T-helper 2 cell treated with Interferon-gamma antibody and Interleukin-4, amounts not matched to agents 5 μg/mL and 100 μg/mL, for 36 hours (primary cell): Measurements from ENCODE around the gene DCAF6.

Source experiments
- DNase-seq: peaks from one replicate; pipeline ENCODE4 v3.0.0; 2021; ENCODE audit warnings: low spot score
- H3K27ac Mint-ChIP-seq: one replicate; pipeline ENCODE4 v1.8.0; 2021; ENCODE audit warnings: mild to moderate bottlenecking, mixed read lengths
- H3K27me3 Mint-ChIP-seq: one replicate; pipeline ENCODE4 v1.8.0; 2021; ENCODE audit warnings: low read depth, mixed read lengths
- H3K36me3 Mint-ChIP-seq: one replicate; pipeline ENCODE4 v1.8.0; 2021; ENCODE audit warnings: low read depth, mixed read lengths
- H3K4me1 Mint-ChIP-seq: one replicate; pipeline ENCODE4 v1.8.0; 2021; ENCODE audit warnings: low read depth, mixed read lengths
- H3K4me3 Mint-ChIP-seq: one replicate; pipeline ENCODE4 v1.8.0; 2022; ENCODE audit warnings: mild to moderate bottlenecking, moderate library complexity, mixed read lengths
- H3K9me3 Mint-ChIP-seq: one replicate; pipeline ENCODE4 v1.8.0; 2021; ENCODE audit warnings: mixed read lengths

The DCAF6 gene

GRCh38 chr1:168093616-168094015 lies 157.1 kb downstream of the DCAF6 start:
- Mint-ChIP-seq H3K36me3 (no peaks in the 10 kb centered on the region), H3K4me3 (no peak overlapping the region), H3K27me3 (peaks cover 3% of the 10 kb centered on the region), H3K4me1 (no peaks in the 10 kb centered on the region), H3K9me3 (no peaks in the 10 kb centered on the region), H3K27ac (no peak overlapping the region)
- DNase-seq = no peak

DNA sequence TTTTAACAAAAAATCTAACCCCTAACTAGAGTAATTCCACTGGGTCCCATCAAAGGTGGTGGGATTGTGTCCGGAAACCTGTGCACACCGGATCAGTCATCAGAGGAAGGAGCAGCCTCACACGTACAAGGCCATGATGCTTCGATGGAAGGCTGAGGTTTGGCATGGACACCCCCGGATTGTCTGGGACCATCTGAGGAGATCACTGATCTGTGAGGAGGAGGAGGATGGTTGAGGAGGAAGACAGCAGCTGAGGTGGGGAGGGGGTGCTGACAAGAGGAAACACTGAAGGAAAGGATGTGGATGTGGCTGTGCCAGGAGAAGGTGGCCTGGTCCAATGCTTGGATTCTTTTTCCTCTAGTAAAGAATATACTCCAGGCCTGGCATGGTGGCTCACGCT lies 159.0 kb downstream of the DCAF6 start:
- Mint-ChIP-seq H3K36me3 (no peaks in the 10 kb centered on the region), H3K27ac (no peak overlapping the region), H3K4me3 (no peak overlapping the region), H3K9me3 (no peaks in the 10 kb centered on the region), H3K4me1 (no peaks in the 10 kb centered on the region), H3K27me3 (peaks cover 3% of the 10 kb centered on the region)
- DNase-seq = no peak

DNA sequence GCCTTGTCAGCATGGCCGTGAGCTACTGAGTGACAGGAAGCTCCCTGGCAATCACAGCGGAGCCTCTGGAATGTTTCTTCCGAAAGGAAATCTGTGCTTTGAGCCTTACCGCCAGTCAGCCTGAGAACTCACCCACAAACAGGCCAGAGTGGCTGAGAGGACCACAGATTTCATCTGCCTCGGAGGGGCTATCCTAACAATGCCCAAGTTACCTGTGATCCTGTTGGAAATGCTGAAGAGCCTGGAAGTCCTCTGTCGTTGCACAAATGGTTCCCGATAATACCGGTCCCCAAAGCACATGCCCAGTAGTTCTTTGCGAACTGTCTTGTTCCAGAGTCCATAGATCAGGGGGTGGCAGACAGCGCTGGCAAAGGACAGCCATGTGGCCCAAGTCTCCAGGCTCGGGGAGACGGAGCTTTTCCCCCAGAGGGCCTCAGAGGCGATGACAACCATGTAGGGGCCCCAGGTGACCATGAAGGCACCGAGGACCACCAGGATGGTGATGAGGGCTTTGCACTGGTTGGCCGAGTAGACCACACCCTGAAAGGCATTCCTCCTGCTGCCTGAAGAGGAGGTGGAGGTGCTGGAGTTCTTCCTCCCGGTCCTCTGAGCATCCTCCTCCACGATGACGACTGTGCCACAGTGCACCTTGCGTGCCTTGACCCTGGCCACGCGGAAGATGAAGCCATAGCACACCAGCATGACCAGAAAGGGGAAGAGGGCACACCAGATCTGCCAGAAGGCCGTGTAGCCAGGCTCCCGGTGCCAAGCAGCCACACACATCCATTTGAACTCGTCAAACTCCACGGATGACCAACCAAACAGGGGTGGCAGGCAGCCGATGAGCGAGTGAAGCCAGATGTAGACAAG lies 160.0 kb downstream of the DCAF6 start:
- H3K4me1 Mint-ChIP-seq = no peaks in the 10 kb centered on the region
- no peak for DNase-seq
- H3K27me3 Mint-ChIP-seq = peaks cover 3% of the 10 kb centered on the region
- H3K27ac Mint-ChIP-seq = no peak overlapping the region
- H3K9me3 Mint-ChIP-seq = no peaks in the 10 kb centered on the region
- no peaks in the 10 kb centered on the region for H3K36me3 Mint-ChIP-seq
- no peak overlapping the region for H3K4me3 Mint-ChIP-seq

GRCh38 chr1:168097921-168098528 lies 161.5 kb downstream of the DCAF6 start:
- no peak for DNase-seq
- H3K4me1 Mint-ChIP-seq = no peaks in the 10 kb centered on the region
- no peak overlapping the region for H3K27ac Mint-ChIP-seq
- H3K9me3 Mint-ChIP-seq = no peaks in the 10 kb centered on the region
- H3K4me3 Mint-ChIP-seq = no peak overlapping the region
- H3K27me3 Mint-ChIP-seq = peaks cover 3% of the 10 kb centered on the region
- H3K36me3 Mint-ChIP-seq = no peaks in the 10 kb centered on the region

- peaks cover 3% of the 10 kb centered on the region for H3K27me3 Mint-ChIP-seq
- H3K4me1 Mint-ChIP-seq = no peaks in the 10 kb centered on the region
- H3K4me3 Mint-ChIP-seq = no peak overlapping the region
- no peak for DNase-seq
- H3K27ac Mint-ChIP-seq = no peak overlapping the region
- no peaks in the 10 kb centered on the region for H3K36me3 Mint-ChIP-seq
- H3K9me3 Mint-ChIP-seq = no peaks in the 10 kb centered on the region
These were observed 162.2 kb downstream of the DCAF6 start for GRCh38 chr1:168098534-168099320.

DNA sequence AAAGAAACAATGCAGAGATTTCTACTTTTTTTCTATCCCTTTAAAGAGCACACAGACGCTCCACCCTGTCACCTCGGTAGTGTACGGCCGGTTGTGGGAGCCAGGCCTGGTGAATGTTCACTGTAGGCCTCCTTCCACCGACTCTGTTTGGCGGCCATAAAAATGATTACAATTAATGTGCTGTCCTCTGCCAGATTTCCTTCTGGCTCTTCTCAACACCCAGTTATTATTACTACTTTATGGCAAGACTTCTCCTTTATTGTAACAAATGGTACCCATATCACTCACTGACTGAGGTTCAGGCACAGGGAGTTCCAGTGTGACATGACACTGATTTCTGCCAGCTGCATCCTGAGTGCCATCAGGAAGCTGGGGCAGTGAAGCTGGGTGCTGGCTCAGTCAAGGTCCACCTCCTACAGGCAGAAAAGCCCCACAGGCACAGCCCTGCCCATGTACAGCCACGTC lies 162.9 kb downstream of the DCAF6 start:
- Mint-ChIP-seq H3K27ac (no peak overlapping the region), H3K27me3 (no peaks in the 10 kb centered on the region), H3K9me3 (no peaks in the 10 kb centered on the region), H3K36me3 (no peaks in the 10 kb centered on the region), H3K4me3 (no peak overlapping the region), H3K4me1 (no peaks in the 10 kb centered on the region)
- no peak for DNase-seq

- no peak for DNase-seq
- Mint-ChIP-seq H3K4me3 (no peak overlapping the region), H3K27ac (no peak overlapping the region)
These were observed 164.0 kb downstream of the DCAF6 start for GRCh38 chr1:168100315-168101002.

GRCh38 chr1:168101336-168101735 lies 164.9 kb downstream of the DCAF6 start:
- Mint-ChIP-seq H3K4me1 (no peaks in the 10 kb centered on the region), H3K27ac (no peak overlapping the region), H3K4me3 (no peak overlapping the region), H3K9me3 (no peaks in the 10 kb centered on the region), H3K36me3 (no peaks in the 10 kb centered on the region), H3K27me3 (no peaks in the 10 kb centered on the region)
- DNase-seq = no peak

More at GRCh38 chr1:168100315-168101002, 164.0 kb downstream of the DCAF6 start:
- Mint-ChIP-seq H3K27me3 (no peaks in the 10 kb centered on the region), H3K4me1 (no peaks in the 10 kb centered on the region), H3K9me3 (no peaks in the 10 kb centered on the region), H3K36me3 (no peaks in the 10 kb centered on the region)

DNA sequence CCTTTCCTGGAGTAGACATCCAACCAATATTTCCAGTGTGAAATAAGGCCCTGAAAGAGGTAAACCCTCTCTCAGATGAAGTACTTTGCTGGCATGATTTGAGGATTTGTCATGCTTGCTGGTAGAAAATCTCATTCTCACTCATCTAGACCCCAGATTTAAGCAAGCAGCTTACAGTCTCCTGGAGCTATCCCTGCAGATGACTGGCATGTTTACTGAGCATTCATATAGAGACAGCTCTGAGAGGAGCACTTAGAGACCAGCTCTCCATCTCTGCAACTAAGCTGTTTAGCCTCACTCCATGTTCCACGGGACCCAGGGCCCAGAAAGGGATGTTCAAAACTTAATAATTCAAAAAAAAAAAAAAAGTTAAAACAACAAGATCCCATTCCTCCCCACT lies 166.0 kb downstream of the DCAF6 start:
- no peak overlapping the region for H3K27ac Mint-ChIP-seq

GRCh38 chr1:168104535-168104934 lies 168.1 kb downstream of the DCAF6 start:
- Mint-ChIP-seq H3K36me3 (no peaks in the 10 kb centered on the region), H3K27ac (no peak overlapping the region), H3K4me3 (no peak overlapping the region), H3K27me3 (peaks cover 4% of the 10 kb centered on the region), H3K4me1 (no peaks in the 10 kb centered on the region), H3K9me3 (no peaks in the 10 kb centered on the region)
- DNase-seq = no peak

More for the DNA sequence above, 166.0 kb downstream of the DCAF6 start:
- H3K36me3 Mint-ChIP-seq = no peaks in the 10 kb centered on the region
- peaks cover 1% of the 10 kb centered on the region for H3K27me3 Mint-ChIP-seq
- H3K4me1 Mint-ChIP-seq = no peaks in the 10 kb centered on the region
- no peaks in the 10 kb centered on the region for H3K9me3 Mint-ChIP-seq
- DNase-seq = no peak
- no peak overlapping the region for H3K4me3 Mint-ChIP-seq

DNA sequence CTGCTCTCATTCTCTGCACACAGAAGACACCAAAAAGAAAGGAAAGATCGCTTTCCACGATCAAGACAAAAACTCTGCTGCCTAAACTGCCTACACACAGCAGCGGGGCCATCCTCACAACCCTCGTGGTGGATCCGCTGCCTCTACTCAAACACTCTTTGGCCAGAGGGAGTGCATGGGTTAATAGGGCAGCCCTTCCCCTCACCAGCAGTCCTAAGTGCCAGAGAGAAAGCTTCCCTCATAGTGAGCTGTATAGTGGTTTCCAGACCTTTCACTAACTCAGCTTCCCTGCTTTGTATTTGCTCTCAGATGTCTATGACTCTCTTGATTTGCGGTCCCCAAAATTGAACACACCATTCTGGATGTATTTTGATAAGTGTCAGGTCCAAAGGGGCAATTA lies 169.4 kb downstream of the DCAF6 start:
- H3K36me3 Mint-ChIP-seq = no peaks in the 10 kb centered on the region
- H3K9me3 Mint-ChIP-seq = no peaks in the 10 kb centered on the region
- no peak for DNase-seq
- H3K4me1 Mint-ChIP-seq = no peaks in the 10 kb centered on the region
- no peak overlapping the region for H3K27ac Mint-ChIP-seq
- H3K27me3 Mint-ChIP-seq = peaks cover 5% of the 10 kb centered on the region
- no peak overlapping the region for H3K4me3 Mint-ChIP-seq

- Mint-ChIP-seq H3K36me3 (no peaks in the 10 kb centered on the region), H3K4me1 (no peaks in the 10 kb centered on the region), H3K27ac (no peak overlapping the region), H3K4me3 (no peak overlapping the region), H3K9me3 (no peaks in the 10 kb centered on the region), H3K27me3 (peaks cover 5% of the 10 kb centered on the region)
- no peak for DNase-seq
These were observed 169.8 kb downstream of the DCAF6 start for GRCh38 chr1:168106274-168106673.

GRCh38 chr1:168110896-168111545 lies 174.5 kb downstream of the DCAF6 start:
- Mint-ChIP-seq H3K9me3 (no peaks in the 10 kb centered on the region), H3K27me3 (peaks cover 5% of the 10 kb centered on the region), H3K27ac (no peak overlapping the region), H3K4me3 (no peak overlapping the region), H3K4me1 (no peaks in the 10 kb centered on the region), H3K36me3 (no peaks in the 10 kb centered on the region)
- no peak for DNase-seq
